HT1080 (cell line): ENCODE data around the gene TREML4. TPM values are rescaled to one million over a fixed set of nuclear protein-coding genes. Genes with fewer than 3 reads are reported as not detected.
"Not testable (repeated sequence)": the region's sequence is repeated elsewhere in the genome, so short reads cannot be mapped to it uniquely, and the experiment has no call there.

ENCODE experiments used
- DNase-seq: peaks from one replicate; pipeline ENCODE4 v3.0.0-alpha.2; 2015; ENCODE audit warnings: low read depth
- total RNA-seq: library from RNA; depleted of rRNA; stranded (reverse); fragments of >200 nt; shearing (Covaris generic); gene quantifications from 2 replicates; pipeline ENCODE4 v1.2.3, GENCODE V29; 2014

Gene TREML4
- total RNA-seq, 1 experiment from 2014 or later = not detected

GRCh38 chr6:41201764-41202173, 26.4 kb upstream of the TREML4 start:
- no peak for DNase-seq

GRCh38 chr6:41204156-41204555, 24.0 kb upstream of the TREML4 start:
- DNase-seq = no peak

GRCh38 chr6:41208439-41209106, 19.6 kb upstream of the TREML4 start:
- no peak for DNase-seq

- no peak for DNase-seq
Measured at GRCh38 chr6:41209547-41210320, 18.4 kb upstream of the TREML4 start.

GRCh38 chr6:41214559-41215238, 13.4 kb upstream of the TREML4 start:
- no peak for DNase-seq

- DNase-seq = no peak
Measured at GRCh38 chr6:41215777-41216176, 12.4 kb upstream of the TREML4 start.

GRCh38 chr6:41216616-41217015, 11.5 kb upstream of the TREML4 start:
- no peak for DNase-seq

GRCh38 chr6:41222045-41222444, 6.1 kb upstream of the TREML4 start:
- DNase-seq = no peak

- no peak for DNase-seq
Measured at GRCh38 chr6:41222513-41222912, 5.6 kb upstream of the TREML4 start.

- DNase-seq = no peak
Measured at GRCh38 chr6:41224800-41225199, 3.3 kb upstream of the TREML4 start.

GRCh38 chr6:41226752-41227151, 1.4 kb upstream of the TREML4 start:
- no peak for DNase-seq

- no peak for DNase-seq
Measured at GRCh38 chr6:41228616-41229015, 467 bp downstream of the TREML4 start.

- no peak for DNase-seq
Measured at GRCh38 chr6:41229721-41230120, 1.6 kb downstream of the TREML4 start.

GRCh38 chr6:41231246-41231645, 3.1 kb downstream of the TREML4 start:
- DNase-seq = no peak

- no peak for DNase-seq
Measured at GRCh38 chr6:41232667-41233066, 4.5 kb downstream of the TREML4 start.

GRCh38 chr6:41236276-41236675, 8.1 kb downstream of the TREML4 start:
- DNase-seq = no peak

GRCh38 chr6:41237128-41237527, 9.0 kb downstream of the TREML4 start:
- DNase-seq = no peak

- no peak for DNase-seq
Measured at GRCh38 chr6:41239467-41240159, 11.5 kb downstream of the TREML4 start.

GRCh38 chr6:41246529-41246928, 18.4 kb downstream of the TREML4 start:
- DNase-seq = not testable (repeated sequence)

GRCh38 chr6:41247288-41247865, 19.2 kb downstream of the TREML4 start:
- DNase-seq = no peak
